WERI-Rb-1 (cell line): Measurements from ENCODE around the gene TAP2.
"Not testable (repeated sequence)": the region's sequence is repeated elsewhere in the genome, so short reads cannot be mapped to it uniquely, and the experiment has no call there.

Experiments
- DNase-seq: peaks from one replicate; pipeline ENCODE4 v3.0.0-alpha.2; 2020
- H3K27ac ChIP-seq: fragments of 250-450 bp; sonication (Bioruptor Pico); 2 replicates; pipeline ENCODE4 v1.5.1; 2020; ENCODE audit warnings: mild to moderate bottlenecking, moderate library complexity
- H3K27me3 ChIP-seq: fragments of 250-450 bp; sonication (Bioruptor Pico); 2 replicates; pipeline ENCODE4 v1.5.1; 2021; ENCODE audit warnings: mild to moderate bottlenecking, low read depth, moderate library complexity; ENCODE audit not compliant: insufficient read depth, severe bottlenecking
- H3K36me3 ChIP-seq: fragments of 250-450 bp; sonication (Bioruptor Pico); 2 replicates; pipeline ENCODE4 v1.5.1; 2020; ENCODE audit warnings: mild to moderate bottlenecking, moderate library complexity
- H3K4me3 ChIP-seq: 2 replicates; pipeline ENCODE4 v1.5.1; 2011; ENCODE audit warnings: low read depth, mild to moderate bottlenecking, control low read depth, low read length
- H3K9me3 ChIP-seq: fragments of 250-450 bp; sonication (Bioruptor Pico); 2 replicates; pipeline ENCODE4 v1.5.1; 2021; ENCODE audit warnings: mild to moderate bottlenecking, moderate library complexity; ENCODE audit not compliant: severe bottlenecking
- TF ChIP-seq, protein P1 (sequence below): IDR thresholded peaks from 2 replicates; pipeline ENCODE4 v1.5.1; 2011; ENCODE audit warnings: low read depth, mild to moderate bottlenecking, control low read depth, inconsistent platforms, low read length

TAP2 gene

DNA sequence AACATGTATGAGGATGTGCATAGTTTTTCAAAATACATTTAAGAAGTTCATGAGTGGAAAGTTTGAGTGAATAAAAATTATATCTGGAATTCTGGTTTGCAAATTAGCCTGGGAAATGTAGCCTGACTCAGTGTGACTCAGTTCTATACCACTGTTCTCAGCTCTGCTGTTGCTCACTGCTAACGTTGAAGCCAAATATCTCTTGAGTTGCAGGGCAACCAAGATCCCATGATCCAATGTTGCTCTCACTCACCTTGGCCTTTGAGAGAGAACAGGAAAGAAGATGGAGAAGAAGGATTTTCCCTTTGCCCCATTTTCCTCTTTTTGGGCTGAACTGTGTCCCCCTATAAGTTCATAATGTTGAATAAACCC is 44.3 kb upstream of the TAP2 start:
- no peaks in the 10 kb centered on the region for H3K27me3 ChIP-seq
- no peak for DNase-seq
- TF ChIP-seq, protein P1, sequence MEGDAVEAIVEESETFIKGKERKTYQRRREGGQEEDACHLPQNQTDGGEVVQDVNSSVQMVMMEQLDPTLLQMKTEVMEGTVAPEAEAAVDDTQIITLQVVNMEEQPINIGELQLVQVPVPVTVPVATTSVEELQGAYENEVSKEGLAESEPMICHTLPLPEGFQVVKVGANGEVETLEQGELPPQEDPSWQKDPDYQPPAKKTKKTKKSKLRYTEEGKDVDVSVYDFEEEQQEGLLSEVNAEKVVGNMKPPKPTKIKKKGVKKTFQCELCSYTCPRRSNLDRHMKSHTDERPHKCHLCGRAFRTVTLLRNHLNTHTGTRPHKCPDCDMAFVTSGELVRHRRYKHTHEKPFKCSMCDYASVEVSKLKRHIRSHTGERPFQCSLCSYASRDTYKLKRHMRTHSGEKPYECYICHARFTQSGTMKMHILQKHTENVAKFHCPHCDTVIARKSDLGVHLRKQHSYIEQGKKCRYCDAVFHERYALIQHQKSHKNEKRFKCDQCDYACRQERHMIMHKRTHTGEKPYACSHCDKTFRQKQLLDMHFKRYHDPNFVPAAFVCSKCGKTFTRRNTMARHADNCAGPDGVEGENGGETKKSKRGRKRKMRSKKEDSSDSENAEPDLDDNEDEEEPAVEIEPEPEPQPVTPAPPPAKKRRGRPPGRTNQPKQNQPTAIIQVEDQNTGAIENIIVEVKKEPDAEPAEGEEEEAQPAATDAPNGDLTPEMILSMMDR = no peak
- no peaks in the 10 kb centered on the region for H3K9me3 ChIP-seq
- no peak overlapping the region for H3K27ac ChIP-seq
- H3K36me3 ChIP-seq = no peaks in the 10 kb centered on the region
- no peak overlapping the region for H3K4me3 ChIP-seq

DNA sequence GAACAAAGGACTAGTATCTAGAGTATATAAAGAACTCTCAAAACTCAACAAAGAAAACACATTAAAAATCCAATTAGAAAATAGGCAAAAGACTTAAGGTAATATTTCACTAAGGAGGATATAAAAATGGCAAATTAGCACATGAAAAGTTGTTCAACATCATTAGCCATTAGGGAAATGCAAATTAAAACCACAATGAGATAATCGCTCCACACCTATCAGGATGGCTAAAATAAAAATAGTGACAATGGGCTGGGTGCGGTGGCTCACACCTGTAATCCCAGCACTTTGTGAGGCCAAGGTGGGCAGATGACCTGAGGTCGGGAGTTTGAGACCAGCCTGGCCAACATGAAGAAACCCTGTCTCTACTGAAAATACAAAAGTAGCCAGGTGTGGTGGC is 42.4 kb upstream of the TAP2 start:
- not testable (repeated sequence) for H3K9me3 ChIP-seq, H3K4me3 ChIP-seq, H3K36me3 ChIP-seq, DNase-seq, H3K27ac ChIP-seq, H3K27me3 ChIP-seq

DNA sequence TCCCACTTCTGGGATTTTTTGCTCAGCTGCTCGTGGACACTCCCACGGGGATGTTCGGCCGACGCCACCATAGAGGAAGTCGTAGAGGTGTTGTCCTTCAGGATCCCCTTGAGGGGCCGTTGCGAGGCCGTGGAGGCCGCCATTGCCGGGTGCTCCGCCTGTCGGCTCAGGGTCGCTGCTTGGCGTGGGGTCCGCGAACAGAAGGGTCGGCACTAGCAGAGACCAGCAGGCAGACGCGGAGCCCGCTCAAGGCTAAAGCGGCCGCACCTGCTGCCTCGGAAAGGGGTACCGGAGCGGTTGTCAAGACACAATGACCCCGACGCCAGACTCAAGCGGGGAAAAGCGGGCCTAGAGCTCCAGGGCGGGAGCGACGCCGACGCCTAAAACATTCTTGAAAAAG is 41.2 kb upstream of the TAP2 start:
- no peaks in the 10 kb centered on the region for H3K27me3 ChIP-seq
- TF ChIP-seq, protein P1 = no peak

DNA sequence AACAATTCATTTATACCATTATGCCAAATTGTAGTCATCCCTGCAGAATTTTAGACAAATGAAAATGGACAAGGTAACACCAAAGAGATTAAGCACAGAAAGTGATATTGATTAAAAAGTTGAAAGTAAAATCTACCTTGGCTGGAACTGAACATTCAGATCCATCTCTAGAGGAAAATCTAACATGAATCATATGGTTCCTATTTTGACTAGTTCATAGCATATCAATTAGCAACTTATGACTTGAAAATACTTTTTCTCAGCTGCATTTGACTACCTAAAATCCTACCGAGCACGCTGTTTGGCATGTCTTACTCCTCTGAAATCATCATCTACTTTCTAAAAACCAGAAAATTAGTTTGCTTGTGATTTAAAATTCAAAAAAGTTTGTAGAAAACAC is 38.1 kb upstream of the TAP2 start:
- Histone ChIP-seq H3K27ac (no peak overlapping the region), H3K4me3 (no peak overlapping the region), H3K27me3 (peaks cover 7% of the 10 kb centered on the region), H3K9me3 (peaks cover 4% of the 10 kb centered on the region), H3K36me3 (no peaks in the 10 kb centered on the region)
- TF ChIP-seq, protein P1 = no peak
- DNase-seq = no peak

More for the DNA sequence above, 41.2 kb upstream of the TAP2 start:
- H3K4me3 ChIP-seq = no peak overlapping the region
- no peaks in the 10 kb centered on the region for H3K9me3 ChIP-seq
- H3K27ac ChIP-seq = no peak overlapping the region
- no peak for DNase-seq
- H3K36me3 ChIP-seq = no peaks in the 10 kb centered on the region

DNA sequence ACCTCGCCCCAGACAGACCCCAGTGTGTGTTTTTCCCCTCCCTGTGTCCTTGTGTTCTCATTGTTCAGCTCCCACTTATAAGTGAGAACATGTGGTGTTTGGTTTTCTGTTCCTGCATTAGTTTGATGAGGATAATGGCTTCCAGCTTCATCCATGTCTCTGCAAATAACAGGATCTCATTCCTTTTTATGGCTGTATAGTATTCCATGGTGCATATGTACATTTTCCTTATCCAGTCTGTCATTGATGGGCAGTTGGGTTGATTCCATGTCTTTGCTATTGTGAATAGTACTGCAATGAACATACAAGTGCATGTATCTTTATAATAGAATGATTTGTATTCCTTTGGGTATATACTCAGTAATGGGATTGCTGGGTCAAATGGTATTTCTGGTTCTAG is 35.4 kb upstream of the TAP2 start:
- H3K36me3 ChIP-seq, H3K9me3 ChIP-seq, H3K4me3 ChIP-seq, H3K27ac ChIP-seq, DNase-seq: not testable (repeated sequence)
- H3K27me3 ChIP-seq = peaks cover 25% of the 10 kb centered on the region

DNA sequence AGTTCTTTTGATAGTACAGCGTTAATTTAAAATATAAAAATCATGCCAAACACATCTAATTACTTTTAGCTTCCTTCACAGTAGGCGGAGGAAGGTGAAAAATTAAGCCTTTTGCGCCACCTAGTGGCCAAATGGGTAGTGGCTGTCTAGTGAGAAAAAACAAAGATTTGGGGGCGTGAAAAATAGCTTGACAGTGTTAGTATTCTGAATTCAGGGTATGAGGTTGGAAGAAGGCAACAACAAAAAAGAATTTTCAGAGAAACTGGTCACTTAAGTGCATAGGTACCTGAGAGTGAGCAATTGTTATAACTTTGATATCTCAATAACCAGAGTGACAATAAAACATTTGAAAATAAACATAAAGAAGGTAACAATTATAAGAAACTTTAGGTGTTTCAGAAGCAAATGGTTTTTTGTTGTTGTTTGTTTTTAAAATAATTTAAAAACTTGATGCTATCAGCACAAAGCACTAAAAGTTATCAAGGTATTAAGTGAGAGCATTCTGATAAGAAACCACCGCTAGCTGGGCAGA is 29.8 kb upstream of the TAP2 start:
- Histone ChIP-seq H3K9me3 (no peaks in the 10 kb centered on the region), H3K27ac (no peak overlapping the region), H3K27me3 (peaks cover 56% of the 10 kb centered on the region), H3K36me3 (no peaks in the 10 kb centered on the region), H3K4me3 (no peak overlapping the region)
- DNase-seq = peak; percentile 82
- TF ChIP-seq, protein P1 = peak; percentile 74

DNA sequence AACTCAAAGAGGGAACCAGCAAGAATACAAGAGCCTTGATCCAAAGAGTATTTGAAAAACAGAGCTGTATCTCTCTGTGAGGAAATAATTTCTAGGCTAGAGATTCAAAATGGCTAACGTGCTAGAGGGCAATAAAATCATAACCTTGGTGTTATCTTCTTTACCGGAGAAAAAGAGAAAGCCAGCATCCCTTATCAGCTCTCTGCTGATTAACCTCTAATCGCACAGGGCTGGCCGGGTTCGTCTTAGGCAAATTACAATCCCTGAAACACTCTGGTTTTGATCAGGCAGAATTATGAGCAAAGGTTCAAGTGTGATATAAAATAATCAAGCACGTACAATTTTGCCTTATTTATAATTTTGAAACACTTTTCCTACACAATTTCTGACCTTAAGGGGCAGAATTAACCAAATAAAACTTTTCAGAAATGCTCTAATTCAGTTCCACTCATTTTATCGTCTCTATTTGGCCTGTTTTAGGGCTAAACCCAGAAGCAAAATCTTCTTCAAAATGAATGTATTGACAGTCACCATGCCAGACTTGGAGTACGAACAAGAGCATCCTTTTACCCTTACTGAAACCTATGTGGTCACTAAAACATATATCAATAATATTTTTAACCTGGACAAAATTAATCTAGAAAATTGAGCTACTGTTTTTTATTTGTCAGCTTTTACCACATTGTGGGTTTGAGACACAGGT is 29.2 kb upstream of the TAP2 start:
- peaks cover 56% of the 10 kb centered on the region for H3K27me3 ChIP-seq
- H3K27ac ChIP-seq = no peak overlapping the region
- no peak overlapping the region for H3K4me3 ChIP-seq
- H3K36me3 ChIP-seq = no peaks in the 10 kb centered on the region
- TF ChIP-seq, protein P1 = no peak
- H3K9me3 ChIP-seq = no peaks in the 10 kb centered on the region
- no peak for DNase-seq
